HepG2 (cell line): Measurements from ENCODE around the gene BRCA2. TPM values are rescaled to one million over a fixed set of nuclear protein-coding genes. Genes with fewer than 3 reads are reported as not detected.

Experiments
- ATAC-seq: fragments of 200-7000 bp; cut with Tn5 transposase; 3 replicates; pipeline ENCODE4 v1.9.1; 2020; ENCODE audit warnings: mild to moderate bottlenecking, moderate library complexity
- BruUV-seq: library from RNA; stranded (reverse); fragments of 400-500 nt; replicated peaks from 2 replicates; lab custom pipeline; 2021; lab: Mats Ljungman, UMichigan
- CTCF ChIA-PET: fragments of 300-600 bp; formaldehyde crosslinking; extraction: SDS; loops from one replicate; lab custom pipeline; 2021; ENCODE audit warnings: low total read pairs, inconsistent platforms, low intra/inter-chr PET ratio; lab: Yijun Ruan, JAX
- POLR2A ChIA-PET: fragments of 350-600 bp; sonication (Branson Sonifier 250); formaldehyde crosslinking; loops from one replicate; lab custom pipeline; 2020; ENCODE audit warnings: antibody characterized with exemption, inconsistent platforms; lab: Yijun Ruan, JAX
- DNase-seq: peaks from one replicate; pipeline ENCODE4 v3.0.0-alpha.2; 2015; ENCODE audit warnings: low spot score
- FAIRE-seq: peaks from 3 replicates; lab custom pipeline; 2011; peaks lifted over from hg19 to GRCh38; lab: Jason Lieb, UNC
- H2AFZ ChIP-seq: one replicate; pipeline ENCODE4 v1.6.1; 2011; ENCODE audit warnings: low read length, inconsistent platforms
- H3K27ac ChIP-seq: fragments of 300-600 bp; 3 replicates; pipeline ENCODE4 v1.8.0; 2011; ENCODE audit warnings: mixed run types, mild to moderate bottlenecking, mixed read lengths, low read length, inconsistent platforms; ENCODE audit not compliant: insufficient read depth; ENCODE audit errors: extremely low read length
- H3K27me3 ChIP-seq, 2 experiments: fragments of 200-600 bp in 1 of 2; 2 replicates in 1 of 2; 3 replicates in 1 of 2; pipeline versions ENCODE4 v1.6.0 to v1.8.0; 2011; ENCODE audit warnings: low read length in 2 of 2, mild to moderate bottlenecking in 2 of 2, moderate library complexity in 2 of 2, inconsistent platforms in 1 of 2; ENCODE audit not compliant: insufficient read depth in 2 of 2, control insufficient read depth in 1 of 2
- H3K36me3 ChIP-seq, 2 experiments: fragments of 200-600 bp in 1 of 2; replicated peaks in 1 of 2; 2 replicates in 1 of 2; 3 replicates in 1 of 2; pipeline versions ENCODE4 v1.5.1 to v1.8.0; 2011; ENCODE audit warnings: low read length in 2 of 2, inconsistent platforms in 1 of 2; ENCODE audit not compliant: insufficient read depth in 2 of 2, control insufficient read depth in 1 of 2
- H3K4me1 ChIP-seq: 2 replicates; pipeline ENCODE4 v1.5.1; 2012; ENCODE audit warnings: low read length, inconsistent platforms; ENCODE audit not compliant: insufficient read depth
- H3K4me2 ChIP-seq: 2 replicates; pipeline ENCODE4 v1.6.0; 2011; ENCODE audit warnings: low read depth, low read length, inconsistent platforms
- H3K4me3 ChIP-seq, 3 experiments: fragments of 200-600 bp in 1 of 3; sonication (generic), shearing (Covaris generic) in 1 of 3; replicated peaks in 1 of 3; 2 replicates each; pipeline ENCODE4 v1.5.1; 2011 to 2016; ENCODE audit warnings: low read length in 3 of 3, inconsistent platforms in 2 of 3, low read depth in 2 of 3, mild to moderate bottlenecking in 2 of 3, control low read depth in 1 of 3, mixed read lengths in 1 of 3; ENCODE audit not compliant: insufficient read depth in 1 of 3
- H3K79me2 ChIP-seq: one replicate; pipeline ENCODE4 v1.6.1; 2011; ENCODE audit warnings: low read length, inconsistent platforms; ENCODE audit not compliant: insufficient read depth
- H3K9ac ChIP-seq: 2 replicates; pipeline ENCODE4 v1.6.0; 2011; ENCODE audit warnings: mild to moderate bottlenecking, low read depth, low read length, inconsistent platforms; ENCODE audit not compliant: insufficient read depth
- H3K9me3 ChIP-seq: 2 replicates; pipeline ENCODE4 v1.5.1; 2012; ENCODE audit warnings: mild to moderate bottlenecking, low read length
- H4K20me1 ChIP-seq: 2 replicates; pipeline ENCODE4 v1.6.0; 2011; ENCODE audit warnings: inconsistent platforms, mild to moderate bottlenecking, low read length, moderate library complexity; ENCODE audit not compliant: insufficient read depth
- ASH2L ChIP-seq: fragments of 300-600, 200-600 bp; sonication (generic); IDR thresholded peaks from 2 replicates; pipeline ENCODE4 v1.7.0; 2017; ENCODE audit warnings: low read depth, mild to moderate bottlenecking, moderate library complexity, mixed read lengths, low read length; ENCODE audit not compliant: insufficient read length
- RAD21 ChIP-seq: fragments of 450-650 bp; formaldehyde crosslinking; IDR thresholded peaks from 2 replicates; pipeline ENCODE4 v1.5.0; 2020; ENCODE audit warnings: mild to moderate bottlenecking
- SRSF4 ChIP-seq: fragments of 200-400 bp; formaldehyde crosslinking; IDR thresholded peaks from one replicate; pipeline ENCODE4 v1.6.1; 2018; ENCODE audit warnings: mild to moderate bottlenecking, low read depth, low read length, moderate library complexity; ENCODE audit not compliant: poor library complexity, severe bottlenecking
- STAG1 ChIP-seq: sonication (generic); formaldehyde crosslinking; IDR thresholded peaks from 2 replicates; pipeline ENCODE4 v1.4.0; 2020; ENCODE audit warnings: missing genetic modification reagents
- U2AF1 ChIP-seq: fragments of 200-400 bp; formaldehyde crosslinking; optimal IDR thresholded peaks from 2 replicates; pipeline ENCODE3; 2017; ENCODE audit warnings: mild to moderate bottlenecking, low read depth, low read length
- ZNF567 ChIP-seq: sonication (generic); formaldehyde crosslinking; IDR thresholded peaks from 2 replicates; pipeline ENCODE4 v1.8.1; 2023; ENCODE audit warnings: mild to moderate bottlenecking, missing genetic modification reagents, borderline replicate concordance
- WGBS: methylation state at CpG from one replicate; pipeline ENCODE4 v1.1.6; 2017; ENCODE audit warnings: low lambda C conversion rate; 5-methylcytosine and 5-hydroxymethylcytosine counted together
- in situ Hi-C: cut with HindIII; loops from 2 replicates; pipeline ENCODE4 v1.10.0; 2017; ENCODE audit warnings: low pct_unique_long_range_greater_than_20kb; ENCODE audit not compliant: extremely low pct_ligation_motif_present
- intact Hi-C: fragments of 100-400 bp; cut with micrococcal nuclease; formaldehyde crosslinking; loops from one replicate; pipeline ENCODE4 v1.10.0; 2022; ENCODE audit not compliant: unreplicated experiment
- polyA plus RNA-seq, 8 experiments: library from polyadenylated mRNA; depleted of rRNA in 3 of 8; stranded (reverse) in 7 of 8; unstranded in 1 of 8; fragments of >200 nt; fragmentation: Illumina TruSeq in 4 of 8; extraction: Trizol in 4 of 8; gene quantifications; 2 replicates each; pipeline versions ENCODE4 v1.2.1 to v1.2.3, GENCODE V29; 2011 to 2016; ENCODE audit warnings: low read depth in 4 of 8, missing spikeins in 1 of 8, mixed read lengths in 1 of 8; ENCODE audit not compliant: insufficient read depth in 1 of 8
- total RNA-seq, 5 experiments: library from RNA; depleted of rRNA; stranded (reverse); fragments of >200 nt; fragmentation: Illumina TruSeq; extraction: Trizol; gene quantifications; 2 replicates each; pipeline ENCODE4 v1.2.3, GENCODE V29; 2016; ENCODE audit warnings: low read depth in 1 of 5
- TF ChIP-seq, protein P1 (sequence below): sonication (generic); formaldehyde crosslinking; IDR thresholded peaks from 2 replicates; pipeline ENCODE4 v1.8.1; 2022; ENCODE audit warnings: mild to moderate bottlenecking, missing genetic modification reagents
- TF ChIP-seq, protein P2 (sequence below): sonication (generic); formaldehyde crosslinking; IDR thresholded peaks from 2 replicates; pipeline ENCODE4 v1.4.0; 2020; ENCODE audit warnings: mild to moderate bottlenecking, low read depth, missing genetic modification reagents
- TF ChIP-seq, protein P3 (sequence below): sonication (generic); formaldehyde crosslinking; IDR thresholded peaks from 2 replicates; pipeline ENCODE4 v1.4.0; 2020; ENCODE audit warnings: missing genetic modification reagents
- TF ChIP-seq, protein P4 (sequence below): sonication (generic); formaldehyde crosslinking; IDR thresholded peaks from 2 replicates; pipeline ENCODE4 v1.5.0; 2020; ENCODE audit warnings: mild to moderate bottlenecking, missing genetic modification reagents, moderate library complexity
- TF ChIP-seq, protein P5 (sequence below): sonication (generic); formaldehyde crosslinking; IDR thresholded peaks from 2 replicates; pipeline ENCODE4 v1.4.0; 2020; ENCODE audit warnings: missing genetic modification reagents, mild to moderate bottlenecking, borderline replicate concordance

Gene BRCA2
- total and polyA plus RNA-seq, 2 of the 13 experiments (the other 11 are each of a cell fraction or from before 2014, with no cell fraction given): 3.1 to 24.6 TPM

DNA sequence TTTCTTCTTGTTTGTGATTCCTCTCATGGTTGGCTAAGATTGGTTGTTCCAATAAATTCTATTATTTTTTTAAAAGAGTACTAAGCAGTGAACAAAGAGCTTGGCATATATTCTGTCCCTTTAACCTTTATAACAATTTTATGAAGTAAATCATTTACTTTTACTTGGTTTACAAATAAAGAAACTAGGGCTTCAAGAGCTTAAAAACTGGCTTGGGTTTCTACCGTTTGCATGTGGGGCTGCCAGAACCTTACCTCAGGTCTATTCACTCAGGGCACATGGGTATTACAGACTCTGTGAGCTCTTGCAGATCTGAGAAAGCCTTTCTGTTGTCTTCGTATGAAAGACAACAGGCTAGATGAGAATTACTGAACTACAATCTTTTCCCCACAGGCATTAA lies 99.3 kb downstream of the BRCA2 start:
- no peak overlapping the region for H3K9ac ChIP-seq
- BruUV-seq: no TSS peak
- peaks cover 24% of the 10 kb centered on the region for H3K4me1 ChIP-seq
- DNase-seq (no peak), ATAC-seq (no peak), FAIRE-seq (no peak)
- ChIA-PET CTCF (no interaction called here), POLR2A (no interaction called here)
- H3K4me3 ChIP-seq: no peak overlapping the region
- H3K79me2 ChIP-seq: no peaks in the 10 kb centered on the region
- TF ChIP-seq ASH2L (no peak), U2AF1 (no peak)
- TF ChIP-seq, protein P1, sequence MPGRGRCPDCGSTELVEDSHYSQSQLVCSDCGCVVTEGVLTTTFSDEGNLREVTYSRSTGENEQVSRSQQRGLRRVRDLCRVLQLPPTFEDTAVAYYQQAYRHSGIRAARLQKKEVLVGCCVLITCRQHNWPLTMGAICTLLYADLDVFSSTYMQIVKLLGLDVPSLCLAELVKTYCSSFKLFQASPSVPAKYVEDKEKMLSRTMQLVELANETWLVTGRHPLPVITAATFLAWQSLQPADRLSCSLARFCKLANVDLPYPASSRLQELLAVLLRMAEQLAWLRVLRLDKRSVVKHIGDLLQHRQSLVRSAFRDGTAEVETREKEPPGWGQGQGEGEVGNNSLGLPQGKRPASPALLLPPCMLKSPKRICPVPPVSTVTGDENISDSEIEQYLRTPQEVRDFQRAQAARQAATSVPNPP: no peak
- TF ChIP-seq, protein P2, sequence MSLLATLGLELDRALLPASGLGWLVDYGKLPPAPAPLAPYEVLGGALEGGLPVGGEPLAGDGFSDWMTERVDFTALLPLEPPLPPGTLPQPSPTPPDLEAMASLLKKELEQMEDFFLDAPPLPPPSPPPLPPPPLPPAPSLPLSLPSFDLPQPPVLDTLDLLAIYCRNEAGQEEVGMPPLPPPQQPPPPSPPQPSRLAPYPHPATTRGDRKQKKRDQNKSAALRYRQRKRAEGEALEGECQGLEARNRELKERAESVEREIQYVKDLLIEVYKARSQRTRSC (CRISPR knock-in tag): no peak
- TF ChIP-seq, protein P3, sequence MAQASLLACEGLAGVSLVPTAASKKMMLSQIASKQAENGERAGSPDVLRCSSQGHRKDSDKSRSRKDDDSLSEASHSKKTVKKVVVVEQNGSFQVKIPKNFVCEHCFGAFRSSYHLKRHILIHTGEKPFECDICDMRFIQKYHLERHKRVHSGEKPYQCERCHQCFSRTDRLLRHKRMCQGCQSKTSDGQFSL (CRISPR knock-in tag): no peak
- no peaks in the 10 kb centered on the region for H4K20me1 ChIP-seq
- no peak overlapping the region for H3K27ac ChIP-seq
- WGBS: 93% methylated on average over 2 of the region's 2 CpGs
- H3K36me3 ChIP-seq: peaks cover 0 to 1% of the 10 kb centered on the region in 2 experiments; a peak in 3 of 5 replicates
- in situ Hi-C loops (no loop called here), intact Hi-C loops (no loop called here)
- no peak overlapping the region for H2AFZ ChIP-seq
- peaks cover 1% of the 10 kb centered on the region for H3K9me3 ChIP-seq
- H3K4me2 ChIP-seq: no peak overlapping the region
- no peaks in the 10 kb centered on the region for H3K27me3 ChIP-seq

DNA sequence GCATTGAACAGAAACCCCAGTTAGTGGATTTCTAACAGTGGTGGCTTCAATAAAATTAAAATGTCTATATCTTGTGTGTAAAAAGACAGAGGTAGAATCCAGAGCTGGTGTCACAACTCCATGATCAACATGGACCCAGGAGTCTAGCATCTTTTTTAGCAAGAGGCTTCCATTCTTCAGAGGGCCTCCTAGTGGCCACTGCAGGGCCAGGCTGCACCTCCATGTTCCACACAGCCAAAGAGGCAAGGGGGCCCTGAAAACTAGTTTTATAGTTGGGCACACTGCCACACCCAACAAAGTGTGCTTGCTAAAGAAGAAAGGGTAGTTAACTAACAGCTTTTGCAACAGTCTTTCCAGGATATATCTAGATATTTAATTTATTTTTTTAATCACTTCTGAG lies 99.7 kb downstream of the BRCA2 start:
- Histone ChIP-seq H3K4me1 (peaks cover 19% of the 10 kb centered on the region), H3K27ac (no peak overlapping the region), H4K20me1 (no peaks in the 10 kb centered on the region), H2AFZ (no peak overlapping the region), H3K4me3 (no peak overlapping the region), H3K9me3 (peaks cover 6% of the 10 kb centered on the region), H3K9ac (no peak overlapping the region), H3K4me2 (no peak overlapping the region), H3K79me2 (no peaks in the 10 kb centered on the region), H3K27me3 (no peaks in the 10 kb centered on the region), H3K36me3 (peaks cover 0 to 6% of the 10 kb centered on the region in 2 experiments; a peak in 4 of 5 replicates)
- CTCF ChIA-PET: no interaction called here
- DNase-seq (no peak), FAIRE-seq (no peak), ATAC-seq (peak; percentile 83)
- in situ Hi-C loops: no loop called here
- POLR2A ChIA-PET: no interaction called here
- intact Hi-C loops: no loop called here
- BruUV-seq: no TSS peak
- TF ChIP-seq SRSF4: no peak
- peak; percentile 32 for TF ChIP-seq STAG1 (CRISPR knock-in tag)
- TF ChIP-seq ZNF567: no peak
- TF ChIP-seq, protein P4, sequence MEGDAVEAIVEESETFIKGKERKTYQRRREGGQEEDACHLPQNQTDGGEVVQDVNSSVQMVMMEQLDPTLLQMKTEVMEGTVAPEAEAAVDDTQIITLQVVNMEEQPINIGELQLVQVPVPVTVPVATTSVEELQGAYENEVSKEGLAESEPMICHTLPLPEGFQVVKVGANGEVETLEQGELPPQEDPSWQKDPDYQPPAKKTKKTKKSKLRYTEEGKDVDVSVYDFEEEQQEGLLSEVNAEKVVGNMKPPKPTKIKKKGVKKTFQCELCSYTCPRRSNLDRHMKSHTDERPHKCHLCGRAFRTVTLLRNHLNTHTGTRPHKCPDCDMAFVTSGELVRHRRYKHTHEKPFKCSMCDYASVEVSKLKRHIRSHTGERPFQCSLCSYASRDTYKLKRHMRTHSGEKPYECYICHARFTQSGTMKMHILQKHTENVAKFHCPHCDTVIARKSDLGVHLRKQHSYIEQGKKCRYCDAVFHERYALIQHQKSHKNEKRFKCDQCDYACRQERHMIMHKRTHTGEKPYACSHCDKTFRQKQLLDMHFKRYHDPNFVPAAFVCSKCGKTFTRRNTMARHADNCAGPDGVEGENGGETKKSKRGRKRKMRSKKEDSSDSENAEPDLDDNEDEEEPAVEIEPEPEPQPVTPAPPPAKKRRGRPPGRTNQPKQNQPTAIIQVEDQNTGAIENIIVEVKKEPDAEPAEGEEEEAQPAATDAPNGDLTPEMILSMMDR (CRISPR knock-in tag): peak; percentile 48
- TF ChIP-seq RAD21: 0 out of 2 replicates have a peak, but pooled peaks have one; percentile 11
- TF ChIP-seq, protein P5, sequence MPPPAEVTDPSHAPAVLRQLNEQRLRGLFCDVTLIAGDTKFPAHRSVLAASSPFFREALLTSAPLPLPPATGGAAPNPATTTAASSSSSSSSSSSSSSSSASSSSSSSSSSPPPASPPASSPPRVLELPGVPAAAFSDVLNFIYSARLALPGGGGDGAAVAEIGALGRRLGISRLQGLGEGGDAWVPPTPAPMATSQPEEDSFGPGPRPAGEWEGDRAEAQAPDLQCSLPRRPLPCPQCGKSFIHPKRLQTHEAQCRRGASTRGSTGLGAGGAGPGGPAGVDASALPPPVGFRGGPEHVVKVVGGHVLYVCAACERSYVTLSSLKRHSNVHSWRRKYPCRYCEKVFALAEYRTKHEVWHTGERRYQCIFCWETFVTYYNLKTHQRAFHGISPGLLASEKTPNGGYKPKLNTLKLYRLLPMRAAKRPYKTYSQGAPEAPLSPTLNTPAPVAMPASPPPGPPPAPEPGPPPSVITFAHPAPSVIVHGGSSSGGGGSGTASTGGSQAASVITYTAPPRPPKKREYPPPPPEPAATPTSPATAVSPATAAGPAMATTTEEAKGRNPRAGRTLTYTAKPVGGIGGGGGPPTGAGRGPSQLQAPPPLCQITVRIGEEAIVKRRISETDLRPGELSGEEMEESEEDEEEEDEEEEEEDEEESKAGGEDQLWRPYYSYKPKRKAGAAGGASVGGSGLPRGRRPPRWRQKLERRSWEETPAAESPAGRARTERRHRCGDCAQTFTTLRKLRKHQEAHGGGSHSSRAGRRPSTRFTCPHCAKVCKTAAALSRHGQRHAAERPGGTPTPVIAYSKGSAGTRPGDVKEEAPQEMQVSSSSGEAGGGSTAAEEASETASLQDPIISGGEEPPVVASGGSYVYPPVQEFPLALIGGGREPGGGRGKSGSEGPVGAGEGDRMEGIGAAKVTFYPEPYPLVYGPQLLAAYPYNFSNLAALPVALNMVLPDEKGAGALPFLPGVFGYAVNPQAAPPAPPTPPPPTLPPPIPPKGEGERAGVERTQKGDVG (CRISPR knock-in tag): no peak
